Retinal pigment epithelial cell (primary cell): Measurements from ENCODE around the gene EGFL6.
"Not testable (repeated sequence)": the region's sequence is repeated elsewhere in the genome, so short reads cannot be mapped to it uniquely, and the experiment has no call there.

Experiments
- DNase-seq: peaks from one replicate; pipeline ENCODE4 v3.0.0-alpha.2; 2010; ENCODE audit warnings: low read depth
- H3K4me3 ChIP-seq: 2 replicates; pipeline ENCODE4 v1.5.1; 2011; ENCODE audit warnings: mild to moderate bottlenecking, low read length, control low read depth, moderate library complexity
- TF ChIP-seq, protein P1 (sequence below): conservative IDR thresholded peaks from 2 replicates; pipeline ENCODE4 v1.5.1; 2011; ENCODE audit warnings: low read depth, low read length, control low read depth, inconsistent platforms

Gene EGFL6

DNA sequence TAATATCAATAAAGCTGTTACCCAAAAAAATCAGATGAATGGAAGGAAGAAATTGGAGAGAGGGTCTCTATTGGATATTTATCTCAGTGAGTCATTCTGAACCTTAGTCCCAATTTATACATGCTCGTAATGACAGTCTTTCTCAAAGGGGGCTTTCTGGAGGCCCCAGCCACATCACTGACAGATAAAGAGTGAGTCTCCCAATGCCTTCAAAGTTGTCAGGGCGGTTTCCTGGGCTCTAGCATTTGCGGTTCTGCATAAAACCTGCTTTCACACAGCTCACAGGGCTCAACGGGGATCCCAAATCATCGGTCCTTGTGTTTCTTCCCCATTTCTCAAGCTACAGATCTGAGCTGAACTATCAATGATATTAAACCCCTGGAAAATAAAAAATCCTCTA, 100.8 kb downstream of the EGFL6 start:
- TF ChIP-seq, protein P1, sequence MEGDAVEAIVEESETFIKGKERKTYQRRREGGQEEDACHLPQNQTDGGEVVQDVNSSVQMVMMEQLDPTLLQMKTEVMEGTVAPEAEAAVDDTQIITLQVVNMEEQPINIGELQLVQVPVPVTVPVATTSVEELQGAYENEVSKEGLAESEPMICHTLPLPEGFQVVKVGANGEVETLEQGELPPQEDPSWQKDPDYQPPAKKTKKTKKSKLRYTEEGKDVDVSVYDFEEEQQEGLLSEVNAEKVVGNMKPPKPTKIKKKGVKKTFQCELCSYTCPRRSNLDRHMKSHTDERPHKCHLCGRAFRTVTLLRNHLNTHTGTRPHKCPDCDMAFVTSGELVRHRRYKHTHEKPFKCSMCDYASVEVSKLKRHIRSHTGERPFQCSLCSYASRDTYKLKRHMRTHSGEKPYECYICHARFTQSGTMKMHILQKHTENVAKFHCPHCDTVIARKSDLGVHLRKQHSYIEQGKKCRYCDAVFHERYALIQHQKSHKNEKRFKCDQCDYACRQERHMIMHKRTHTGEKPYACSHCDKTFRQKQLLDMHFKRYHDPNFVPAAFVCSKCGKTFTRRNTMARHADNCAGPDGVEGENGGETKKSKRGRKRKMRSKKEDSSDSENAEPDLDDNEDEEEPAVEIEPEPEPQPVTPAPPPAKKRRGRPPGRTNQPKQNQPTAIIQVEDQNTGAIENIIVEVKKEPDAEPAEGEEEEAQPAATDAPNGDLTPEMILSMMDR, result no peak
- no peak overlapping the region for H3K4me3 ChIP-seq
- DNase-seq, result no peak

DNA sequence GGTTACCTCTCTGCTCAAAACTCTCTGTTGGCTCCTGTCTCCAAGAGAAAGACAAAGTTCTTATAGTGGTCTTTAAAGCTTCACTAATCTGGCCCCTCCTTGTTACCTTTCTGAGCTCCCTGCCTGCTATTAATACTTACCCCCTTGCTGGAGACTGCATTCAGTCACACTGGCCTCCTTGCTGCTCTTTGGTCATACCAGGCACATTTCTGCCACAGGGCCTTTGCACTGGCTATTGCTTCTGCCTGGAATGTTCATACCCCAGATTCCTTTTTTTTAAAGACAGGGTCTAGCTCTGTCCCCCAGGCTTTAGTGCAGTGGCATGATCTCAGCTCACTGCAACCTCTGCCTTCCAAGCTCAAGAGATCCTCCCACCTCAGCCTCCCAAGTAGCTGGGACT, 103.6 kb downstream of the EGFL6 start:
- TF ChIP-seq, protein P1, result no peak
- no peak overlapping the region for H3K4me3 ChIP-seq
- DNase-seq, result no peak

DNA sequence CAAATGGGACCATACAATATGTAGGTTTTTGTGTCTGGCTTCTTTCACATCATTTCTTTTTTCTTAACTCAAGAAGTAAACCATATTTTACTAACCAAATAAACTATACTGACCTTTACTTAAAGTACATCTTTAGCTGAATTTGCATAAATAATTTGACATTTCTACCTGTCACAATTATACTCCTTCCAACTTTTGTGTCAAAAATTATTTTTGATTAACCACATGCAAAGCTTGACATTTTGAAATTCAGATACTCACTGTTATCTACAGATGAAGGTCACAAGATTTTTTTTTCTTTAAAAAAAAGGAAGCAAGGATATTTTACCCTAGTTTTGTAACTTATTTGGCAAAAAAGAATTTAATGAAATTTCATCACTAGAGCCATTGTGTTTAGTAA, 107.5 kb downstream of the EGFL6 start:
- no peak for DNase-seq
- no peak overlapping the region for H3K4me3 ChIP-seq
- TF ChIP-seq, protein P1, result no peak

DNA sequence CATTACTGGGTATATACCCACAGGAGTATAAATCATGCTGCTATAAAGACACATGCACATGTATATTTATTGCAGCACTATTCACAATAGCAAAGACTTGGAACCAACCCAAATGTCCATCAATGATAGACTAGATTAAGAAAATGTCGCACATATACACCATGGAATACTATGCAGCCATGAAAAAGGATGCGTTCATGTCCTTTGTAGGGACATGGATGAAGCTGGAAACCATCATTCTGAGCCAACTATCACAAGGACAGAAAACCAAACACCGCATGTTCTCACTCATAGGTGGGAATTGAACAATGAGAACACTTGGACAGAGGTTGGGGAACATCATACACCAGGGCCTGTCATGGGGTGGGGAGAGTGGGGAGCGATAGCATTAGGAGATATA, 110.3 kb downstream of the EGFL6 start:
- DNase-seq, H3K4me3 ChIP-seq: not testable (repeated sequence)

DNA sequence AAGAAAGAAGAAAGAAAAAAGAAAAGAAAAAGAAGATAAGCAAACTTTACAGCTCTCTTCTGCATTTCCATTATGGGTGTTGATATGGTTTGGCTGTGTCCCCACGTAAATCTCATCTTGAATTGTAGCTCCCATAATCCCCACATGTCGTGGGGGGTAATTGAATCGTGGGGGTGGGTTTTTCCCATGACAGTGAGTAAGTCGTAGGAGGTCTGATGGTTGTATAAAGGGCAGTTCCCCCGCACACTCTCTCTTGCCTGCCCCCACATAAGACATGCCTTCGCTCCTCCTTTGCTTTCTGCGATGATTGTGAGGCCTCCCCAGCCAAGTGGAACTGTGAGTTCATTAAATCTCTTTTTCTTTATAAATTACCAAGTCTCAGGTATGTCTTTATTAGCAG, 112.2 kb downstream of the EGFL6 start:
- no peak overlapping the region for H3K4me3 ChIP-seq
- TF ChIP-seq, protein P1, result no peak
- DNase-seq, result no peak
